GOT3 (cell line): ENCODE measurements around the gene PLCH1.
"Not testable (repeated sequence)": the region's sequence is repeated elsewhere in the genome, so short reads cannot be mapped to it uniquely, and the experiment has no call there.

Experiments
- DNase-seq: peaks from one replicate; lab custom pipeline; 2025; ENCODE audit warnings: mixed read lengths; lab: John Stamatoyannopoulos, UW

The PLCH1 gene

DNA sequence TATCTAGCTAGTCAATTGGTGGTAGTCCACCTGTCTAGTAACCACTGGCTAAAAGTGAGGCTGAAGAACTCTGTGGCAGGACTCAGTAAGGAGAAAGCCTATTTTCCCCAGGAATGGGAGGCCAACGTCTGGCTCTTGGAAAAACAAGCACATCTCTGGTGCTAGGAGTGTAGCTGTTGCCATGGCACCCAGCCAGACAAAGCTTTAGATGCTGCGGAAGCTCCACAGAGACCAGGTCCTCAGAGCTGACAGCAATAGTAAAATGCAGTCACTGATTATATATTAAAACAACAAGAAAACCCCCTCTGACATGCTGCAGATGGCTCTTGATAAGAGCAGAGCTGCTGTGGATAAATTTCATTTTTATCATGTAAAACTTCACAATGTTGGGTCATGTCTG, 326.5 kb downstream of the PLCH1 start:
- no peak for DNase-seq

DNA sequence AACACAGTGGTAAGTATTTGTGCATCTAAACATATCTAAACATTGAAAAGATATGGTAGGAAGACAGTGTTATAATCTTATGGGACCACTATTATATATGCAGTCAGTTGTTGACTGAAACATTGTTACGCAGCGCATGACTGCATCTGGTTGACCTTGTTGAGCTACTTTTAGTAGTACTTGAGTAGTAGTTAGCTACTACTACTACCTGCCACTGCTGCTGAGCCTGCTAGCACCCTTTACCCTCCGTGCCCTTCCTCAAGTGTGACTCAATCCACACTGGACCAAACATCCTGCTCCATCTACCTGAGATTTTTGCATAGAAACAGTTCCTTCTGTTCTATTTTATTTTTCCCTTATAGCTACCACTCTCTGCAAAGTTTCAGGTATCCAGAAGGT, 327.8 kb downstream of the PLCH1 start:
- no peak for DNase-seq

DNA sequence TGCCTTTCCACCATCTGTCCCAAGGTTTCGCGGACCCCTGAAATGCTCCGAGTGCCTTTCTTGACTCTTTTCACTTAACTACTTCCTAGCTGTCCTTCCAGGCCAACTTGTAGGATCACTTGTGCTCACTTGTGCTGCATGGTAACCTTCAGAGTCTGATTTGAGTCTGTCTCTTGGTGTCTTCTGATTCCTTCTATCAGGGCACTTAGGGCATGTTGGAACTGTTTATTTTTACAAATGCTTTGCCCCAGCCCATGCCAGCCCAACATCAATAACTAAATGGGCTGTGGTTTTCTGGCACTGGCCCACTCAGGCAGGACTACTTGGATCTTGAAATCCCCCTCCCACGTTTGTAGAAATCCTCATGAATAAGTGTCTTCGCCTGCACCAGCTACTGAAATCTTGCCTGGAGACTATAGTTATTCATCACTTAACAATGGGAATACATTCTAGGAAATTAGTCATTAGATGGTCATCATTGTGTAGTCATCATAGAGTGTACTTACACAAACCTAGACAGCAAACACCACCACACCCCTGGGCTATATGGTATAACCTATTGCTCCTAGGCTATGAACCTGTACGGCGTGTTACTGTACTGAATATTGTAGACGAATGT, 328.3 kb downstream of the PLCH1 start:
- peak; percentile 5 for DNase-seq

DNA sequence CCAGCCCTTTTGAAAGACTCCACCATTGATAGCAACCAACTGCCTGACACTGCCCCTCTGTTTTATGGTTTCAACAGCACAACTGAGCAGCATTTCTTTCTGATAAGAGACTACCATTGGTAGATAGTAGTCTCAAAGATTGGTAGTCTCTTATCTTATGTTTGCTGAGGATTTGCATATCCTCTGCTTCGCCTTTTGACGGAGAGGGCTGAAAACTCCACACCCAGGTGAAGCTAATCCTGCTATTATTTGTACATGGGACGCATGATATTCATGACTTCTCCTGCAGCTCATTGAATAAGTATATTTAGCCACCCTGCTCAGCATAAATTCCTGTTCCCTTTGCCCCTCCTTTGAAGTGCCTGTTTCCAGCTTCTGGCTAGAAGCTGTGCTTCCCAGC, 332.0 kb downstream of the PLCH1 start:
- no peak for DNase-seq

DNA sequence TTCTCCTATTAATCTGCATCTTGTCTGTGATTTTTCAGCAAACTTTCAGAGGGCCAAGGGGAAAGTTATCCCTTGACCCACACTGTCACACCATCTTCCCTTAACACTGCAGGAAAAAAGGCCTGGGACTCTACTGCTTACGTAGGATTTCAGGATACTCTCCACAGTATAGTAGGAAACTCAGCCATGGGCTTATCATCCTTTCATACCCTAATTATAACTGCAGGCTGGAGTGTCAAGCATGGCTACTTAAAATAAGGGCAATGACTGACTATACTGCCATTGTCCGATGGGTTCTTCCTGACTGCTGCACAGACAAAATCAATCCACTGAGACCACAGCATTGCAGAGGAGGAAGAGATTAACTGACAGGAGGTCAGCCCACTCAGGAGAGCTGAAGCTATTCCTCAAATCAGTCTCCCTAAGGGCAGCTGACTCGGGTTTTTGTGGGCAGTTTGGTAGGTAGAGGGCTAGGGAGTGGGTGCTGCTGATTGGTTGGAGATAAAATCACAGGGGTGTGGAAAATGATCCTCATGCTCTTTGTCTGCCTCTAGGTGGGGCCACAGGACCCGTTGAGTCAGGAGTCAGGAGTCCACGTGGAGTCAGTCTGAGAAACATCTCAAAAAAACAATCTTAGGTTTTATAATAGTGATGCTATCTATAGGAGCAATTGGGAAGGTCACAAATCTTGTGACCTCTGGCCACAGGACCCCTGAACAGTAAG, 333.2 kb downstream of the PLCH1 start:
- DNase-seq = no peak

DNA sequence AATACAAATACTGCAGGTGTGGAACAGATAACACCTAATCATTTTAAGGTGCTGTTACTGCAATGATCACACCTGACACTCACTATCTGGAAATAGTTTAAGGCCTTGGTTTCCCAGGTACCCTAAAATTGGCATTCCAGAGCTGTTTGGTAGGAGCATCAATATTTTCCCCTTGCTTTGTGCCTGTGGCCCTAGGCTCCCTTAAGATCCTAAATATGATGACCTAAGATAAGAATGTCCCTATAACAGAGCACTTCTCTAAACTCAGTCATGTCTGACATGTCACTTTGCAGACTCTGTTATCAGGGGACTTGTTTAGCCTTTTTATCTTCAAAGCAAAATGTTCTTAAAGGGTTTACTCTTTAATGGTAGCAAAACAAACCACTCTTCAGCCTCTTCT, 335.5 kb downstream of the PLCH1 start:
- DNase-seq = no peak

DNA sequence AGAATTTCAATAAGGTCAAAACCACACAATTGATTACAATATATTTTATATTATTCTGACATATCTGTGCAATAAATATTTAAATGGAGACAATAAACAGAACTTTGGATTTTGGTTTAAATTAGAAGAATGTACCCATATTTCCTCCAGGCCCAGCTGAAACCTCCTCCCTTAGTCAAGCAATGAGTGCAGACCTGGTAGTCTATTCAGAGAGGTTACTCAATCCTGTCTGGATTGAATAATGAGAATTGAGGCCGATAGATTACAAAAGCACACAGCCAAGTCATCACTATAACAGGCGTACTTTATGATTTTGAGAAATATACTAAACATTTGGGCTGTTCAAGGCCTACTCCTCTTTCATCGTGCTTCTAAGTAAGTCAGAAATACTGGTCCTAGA, 336.9 kb downstream of the PLCH1 start:
- no peak for DNase-seq

DNA sequence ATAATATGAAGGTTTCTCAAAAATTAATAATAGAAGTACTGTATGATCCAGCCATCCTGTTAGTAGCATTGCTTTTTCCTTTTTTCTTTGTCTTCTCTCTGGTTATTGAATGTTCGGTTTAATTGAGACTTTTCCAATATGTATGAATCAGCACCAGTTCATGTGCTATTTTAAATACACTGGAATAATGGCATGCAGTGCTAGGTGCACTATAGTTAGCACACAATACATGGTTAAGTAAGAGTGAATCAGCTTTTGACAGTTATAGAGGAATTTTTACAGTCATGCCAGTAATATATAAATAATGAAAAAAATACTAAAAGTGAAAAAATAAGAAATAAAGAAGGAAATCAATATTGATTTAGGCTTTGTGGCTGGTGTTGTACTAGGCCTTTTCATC, 337.5 kb downstream of the PLCH1 start:
- DNase-seq = no peak

DNA sequence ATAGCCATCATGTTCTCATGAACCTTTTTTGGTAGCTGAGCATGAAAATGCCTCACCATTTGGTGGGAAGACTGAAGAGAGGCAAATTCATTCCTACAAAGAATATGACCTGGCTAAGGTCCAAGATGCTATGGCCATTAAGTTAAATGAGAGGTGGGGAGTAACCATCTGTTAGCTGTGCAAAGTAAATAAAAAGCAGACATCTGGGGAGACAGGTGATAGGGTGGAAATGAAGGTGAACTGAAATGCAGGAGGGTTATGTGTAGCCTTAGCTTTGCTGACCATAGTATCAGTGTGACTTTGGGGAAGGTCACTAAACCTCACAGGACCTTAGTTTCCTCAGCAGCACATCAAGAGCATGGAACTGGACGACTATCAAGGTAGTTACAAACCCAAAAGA, 340.4 kb downstream of the PLCH1 start:
- no peak for DNase-seq

DNA sequence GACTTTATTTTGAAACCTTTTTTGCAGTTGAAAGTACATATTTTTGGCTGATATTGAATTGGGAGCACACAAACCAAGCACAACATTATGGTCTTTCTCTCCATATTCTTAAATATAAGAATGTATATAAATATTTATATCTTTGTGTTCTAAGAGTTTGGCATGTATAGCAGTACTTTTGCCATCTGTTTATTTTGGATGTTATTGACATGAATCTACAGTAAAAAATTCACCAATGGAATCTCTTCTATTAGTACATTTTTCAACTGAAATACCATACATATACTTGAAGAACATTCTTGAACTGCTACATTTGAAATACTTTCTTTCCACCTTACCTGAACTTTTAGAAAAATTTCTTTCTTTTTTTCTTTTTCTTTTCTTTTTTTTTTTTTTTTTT, 342.2 kb downstream of the PLCH1 start:
- no peak for DNase-seq

DNA sequence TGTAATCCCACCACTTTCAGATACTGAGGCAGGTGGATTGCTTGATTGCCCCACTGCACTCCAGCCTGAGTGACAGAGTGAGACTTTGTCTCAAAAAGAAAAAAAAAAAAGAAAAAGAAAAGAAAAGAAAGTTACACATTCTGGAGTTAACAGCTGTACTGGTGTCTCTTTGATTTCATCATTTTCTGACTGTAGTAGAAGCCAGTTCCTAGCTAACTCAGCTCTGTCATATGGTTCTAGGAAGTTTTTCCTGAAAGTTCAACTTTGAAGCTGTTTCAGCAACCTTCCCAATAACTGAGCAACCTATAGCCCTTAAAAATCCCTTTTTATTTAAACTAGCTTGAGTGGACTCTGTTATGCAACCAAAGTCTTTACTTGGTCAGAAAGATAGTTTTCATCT, 346.8 kb downstream of the PLCH1 start:
- DNase-seq = no peak

DNA sequence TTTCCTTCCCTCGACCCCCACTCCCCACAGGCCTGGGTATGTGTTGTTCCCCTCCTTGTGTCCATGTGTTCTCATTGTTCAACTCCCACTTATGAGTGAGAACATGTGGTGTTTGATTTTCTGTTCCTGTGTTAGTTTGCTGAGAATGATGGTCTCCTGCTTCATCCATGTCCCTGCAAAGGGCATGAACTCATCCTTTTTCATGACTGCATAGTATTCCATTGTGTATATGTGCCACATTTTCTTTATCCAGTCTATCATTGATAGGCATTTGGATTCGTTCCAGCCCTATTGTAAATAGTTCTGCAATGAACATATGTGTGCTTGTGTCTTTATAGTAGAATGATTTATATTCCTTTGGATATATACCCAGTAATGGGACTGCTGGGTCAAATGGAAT, 350.0 kb downstream of the PLCH1 start:
- DNase-seq = not testable (repeated sequence)

DNA sequence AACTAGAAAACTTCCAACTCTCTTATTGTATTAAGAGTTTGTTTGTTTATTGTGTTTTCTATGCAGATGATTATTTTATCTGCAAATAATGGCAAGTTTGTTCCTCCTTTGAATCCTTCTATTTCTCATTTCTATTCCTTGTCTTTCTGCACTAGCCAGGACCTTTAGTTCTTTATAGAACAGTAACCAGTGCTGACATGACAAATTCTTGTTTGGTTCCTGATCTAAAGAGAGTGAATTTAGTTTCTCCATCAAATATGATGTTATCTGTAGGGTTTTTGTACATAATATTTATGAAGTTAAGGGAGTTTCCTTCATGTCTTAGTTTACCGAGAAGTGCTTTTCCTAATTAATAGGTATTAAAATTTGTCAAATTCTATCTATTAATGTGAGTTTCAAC, 350.6 kb downstream of the PLCH1 start:
- no peak for DNase-seq

DNA sequence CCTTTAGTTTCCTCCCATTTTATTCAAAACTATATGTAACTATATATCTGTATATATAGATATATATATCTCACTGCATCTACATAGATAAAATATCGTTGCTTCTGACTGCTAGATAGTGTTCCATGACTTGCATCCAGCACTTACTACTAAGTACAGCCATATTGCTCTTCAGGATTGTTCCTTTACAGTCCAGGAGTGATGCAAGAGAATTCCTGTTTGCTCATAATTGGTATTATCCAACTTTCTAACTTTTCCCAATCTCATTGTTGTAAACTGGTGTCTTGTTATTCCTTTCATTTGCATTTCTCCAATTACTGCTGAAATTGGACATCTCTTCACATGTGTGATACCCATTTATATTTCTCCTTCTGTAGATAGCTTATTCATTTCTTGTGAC, 351.6 kb downstream of the PLCH1 start:
- DNase-seq = no peak

DNA sequence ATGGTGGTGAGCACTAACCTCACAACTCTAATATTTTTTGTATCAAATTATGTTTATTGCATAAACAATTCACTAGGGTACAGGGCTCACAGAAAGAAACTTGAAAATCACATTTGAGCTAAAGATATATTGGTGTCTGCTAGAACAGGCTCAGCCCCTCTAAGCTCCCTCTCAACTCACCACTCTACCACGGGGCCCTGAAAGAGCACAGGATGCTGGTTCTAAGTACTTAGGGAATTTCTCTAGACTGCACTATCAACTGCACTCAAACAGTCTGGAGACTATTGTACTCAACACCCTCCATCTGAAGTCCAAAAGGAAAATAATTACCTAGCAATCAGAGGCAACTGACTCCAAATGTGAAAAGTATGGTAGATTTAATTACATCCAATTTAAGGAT, 352.7 kb downstream of the PLCH1 start:
- no peak for DNase-seq

DNA sequence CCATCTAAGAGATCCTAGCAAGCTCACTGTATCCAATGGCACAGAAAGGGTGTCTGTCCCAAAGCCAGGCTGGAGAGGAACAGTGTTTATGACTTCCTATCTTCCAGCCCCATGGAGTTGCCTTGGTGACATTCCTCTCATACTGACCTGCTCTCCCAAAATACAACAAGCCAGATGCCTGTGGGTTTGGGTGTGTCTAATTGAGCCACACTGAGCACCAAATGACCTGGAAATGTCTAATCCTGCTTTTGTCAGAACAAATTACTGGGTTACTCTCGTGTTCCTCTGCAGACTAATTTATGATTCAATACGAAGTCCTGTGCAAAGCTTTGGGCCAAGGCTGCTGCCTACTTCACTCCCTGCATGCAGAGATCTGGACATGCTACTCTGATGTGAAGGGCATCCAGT, 353.3 kb downstream of the PLCH1 start:
- peak; percentile 29 for DNase-seq

DNA sequence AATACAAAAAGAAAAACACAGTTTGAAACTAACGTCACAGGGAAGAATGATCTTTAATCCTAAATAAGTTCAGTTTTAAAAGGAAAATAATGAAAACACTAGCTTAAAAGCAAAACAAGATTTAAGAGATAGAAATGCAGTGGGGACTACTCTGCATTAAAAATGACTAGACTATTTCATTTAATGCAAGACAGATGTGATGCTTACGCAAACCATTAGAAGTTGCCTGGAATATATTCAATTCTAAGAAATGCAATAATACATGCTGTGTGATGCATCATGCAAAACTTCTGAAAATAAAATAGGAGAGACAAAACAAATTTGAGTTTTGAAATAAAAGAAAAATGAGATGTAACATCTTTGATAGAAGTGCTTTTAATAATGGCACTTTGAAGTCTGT, 353.8 kb downstream of the PLCH1 start:
- DNase-seq = no peak

DNA sequence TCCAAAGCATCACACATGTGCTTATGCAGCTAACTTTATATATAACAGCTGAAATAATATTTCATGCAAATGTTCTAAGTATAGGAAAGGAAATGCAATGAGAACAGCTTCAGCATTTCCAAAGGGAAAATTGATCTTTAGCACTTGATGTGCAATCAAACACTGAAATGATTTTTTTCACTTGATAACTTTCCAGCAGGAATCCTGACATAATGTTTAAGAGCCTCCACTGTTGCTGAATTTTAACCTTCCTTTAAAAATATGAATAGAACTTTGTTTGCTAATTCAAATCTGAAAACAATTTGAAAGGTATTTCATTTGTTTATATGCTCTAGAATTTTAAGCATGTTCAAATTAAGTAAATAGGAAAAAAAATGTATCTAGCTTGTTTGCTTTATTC, 354.5 kb downstream of the PLCH1 start:
- DNase-seq = no peak

DNA sequence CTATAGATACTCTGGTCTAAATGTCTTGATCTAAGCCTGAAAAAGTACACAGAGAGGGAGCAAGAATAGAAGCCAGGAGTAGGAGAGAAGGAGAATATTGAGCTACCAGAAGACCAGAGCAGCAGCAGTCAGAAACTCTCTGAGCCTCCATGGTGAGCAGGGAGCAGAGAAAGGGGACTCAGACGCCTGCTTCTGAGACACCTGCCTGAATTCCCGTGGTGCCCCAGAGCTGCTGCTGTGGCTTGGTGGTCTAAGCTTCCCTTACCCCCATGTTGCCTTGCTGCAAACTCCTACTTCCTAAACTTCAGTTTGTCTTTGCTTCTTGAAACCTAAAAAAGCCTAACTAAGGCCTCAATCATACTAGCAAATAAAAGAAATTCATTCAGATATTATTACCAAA, 356.5 kb downstream of the PLCH1 start:
- no peak for DNase-seq

DNA sequence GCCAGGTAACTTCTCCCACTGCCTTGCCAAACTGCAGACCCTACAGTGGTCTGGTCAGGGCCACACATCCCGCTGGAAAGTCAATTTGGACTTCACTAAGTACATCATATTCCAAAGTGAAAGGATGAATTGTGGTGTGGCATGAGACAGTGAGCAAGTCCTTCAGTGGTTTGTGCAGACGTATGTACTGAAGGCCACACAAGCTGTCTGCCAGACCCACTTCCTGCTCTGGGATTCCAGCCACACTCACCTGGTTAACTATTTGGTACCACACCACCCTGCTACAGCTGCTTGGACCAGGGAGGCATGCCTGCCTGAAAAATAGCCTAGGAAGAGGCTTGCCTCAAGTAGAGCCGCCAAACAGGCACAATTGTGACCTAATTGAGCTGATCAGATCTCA, 357.3 kb downstream of the PLCH1 start:
- no peak for DNase-seq

DNA sequence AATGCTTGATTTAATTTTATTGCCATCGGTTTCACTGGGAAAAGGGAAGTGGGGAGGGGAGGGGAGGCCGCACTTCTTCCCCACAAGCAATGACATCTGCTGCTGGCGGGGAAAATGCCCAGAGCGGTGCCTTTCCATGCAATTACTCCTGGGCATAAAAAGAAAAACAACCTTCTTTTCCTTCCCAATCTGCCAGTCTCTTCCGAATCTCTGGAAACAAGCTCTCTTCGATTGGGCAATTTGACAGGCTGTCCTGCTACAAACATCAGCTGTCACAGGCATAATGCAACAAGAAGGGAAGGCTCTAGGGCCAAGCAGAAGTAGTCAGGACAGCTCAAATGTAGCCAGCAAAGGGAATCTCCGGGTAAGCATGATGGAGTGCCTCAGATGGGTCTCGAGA, 358.0 kb downstream of the PLCH1 start:
- no peak for DNase-seq

DNA sequence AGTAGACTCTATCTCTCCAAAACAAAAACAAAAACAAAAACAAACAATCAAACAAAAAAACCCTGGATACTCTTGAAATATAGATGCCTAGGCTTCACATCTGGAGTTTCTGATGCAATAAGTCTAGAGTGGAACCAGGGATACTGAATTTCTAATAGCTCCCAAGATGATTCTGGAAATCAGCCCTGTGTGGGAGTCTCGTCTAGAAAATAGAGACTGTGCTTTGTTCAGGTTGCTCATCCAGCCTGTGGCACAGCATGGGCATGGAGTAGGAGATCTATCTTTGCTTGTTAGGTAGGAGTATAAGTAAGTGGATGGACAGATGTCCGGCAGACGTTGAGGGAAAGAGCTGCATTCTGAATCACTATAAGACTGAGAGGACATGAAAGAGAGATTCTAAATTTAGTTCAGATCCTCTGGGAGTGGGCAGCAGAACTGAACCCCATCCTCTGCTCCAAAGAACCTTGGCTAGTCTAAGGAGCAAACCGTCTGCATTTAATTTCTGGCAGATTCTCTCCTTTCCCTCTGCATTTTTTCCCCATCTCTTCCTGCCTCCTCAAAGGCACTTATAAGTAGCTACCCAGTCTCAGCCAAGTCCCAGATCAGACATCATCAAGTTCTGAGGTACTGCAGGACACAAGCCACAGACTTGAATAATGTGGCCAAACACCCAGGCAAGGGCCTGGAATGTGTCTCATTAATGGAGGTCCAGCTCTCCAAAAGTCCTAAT, 358.8 kb downstream of the PLCH1 start:
- no peak for DNase-seq

DNA sequence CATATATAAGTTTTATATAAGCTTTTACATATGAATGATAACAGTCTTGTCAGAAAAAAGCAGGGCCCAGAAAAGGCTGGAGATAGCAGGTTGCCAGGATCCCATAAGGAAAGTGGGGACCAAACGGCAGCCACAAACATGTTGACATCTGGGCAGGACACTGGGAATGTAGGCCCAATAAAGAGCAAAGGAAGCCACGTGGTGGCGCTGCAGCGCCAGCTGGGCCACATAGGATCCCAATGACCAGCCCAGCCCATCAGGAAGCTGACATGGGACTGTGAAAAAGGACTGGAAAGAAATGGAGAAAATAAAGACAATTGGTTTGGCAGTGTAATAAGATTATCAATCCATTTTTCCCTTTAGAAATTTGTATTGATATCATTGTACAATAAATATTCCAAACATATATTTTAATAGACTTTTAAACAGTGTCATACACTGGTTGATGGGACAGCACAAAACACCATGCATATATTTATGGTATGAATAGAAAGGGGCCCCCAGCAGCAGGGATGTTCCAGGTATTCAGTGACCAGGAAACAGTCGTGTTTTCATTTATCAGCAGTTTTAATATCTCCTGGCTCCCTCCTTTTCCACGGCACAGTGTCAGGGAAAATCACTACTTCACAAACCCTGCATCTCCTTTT, 362.4 kb downstream of the PLCH1 start:
- DNase-seq = peak; percentile 9
